ENCODE data around the gene PDCD11.

PDCD11 gene

GRCh38 chr10:103428989-103429643 lies 32.7 kb downstream of the PDCD11 start:
- DNase-seq (ENCODE audit: low spot score) (no peak), ATAC-seq (ENCODE audit: low read depth) (no peak)
- Histone ChIP-seq H3K27ac (ENCODE audit: poor library complexity, severe bottlenecking) (no peak overlapping the region), H3K9me3 (ENCODE audit: severe bottlenecking) (no peaks in the 10 kb centered on the region), H3K36me3 (ENCODE audit: low read depth) (peaks cover 96% of the 10 kb centered on the region), H3K4me1 (ENCODE audit: insufficient read depth, poor library complexity, severe bottlenecking) (no peaks in the 10 kb centered on the region), H3K27me3 (ENCODE audit: insufficient read depth, poor library complexity, severe bottlenecking) (no peaks in the 10 kb centered on the region), H3K4me3 (ENCODE audit: severe bottlenecking) (no peak overlapping the region)
- no peak for TF ChIP-seq CTCF (IDR thresholded peaks at IDR 0.05; ENCODE audit: poor library complexity, severe bottlenecking)

- no peak for TF ChIP-seq CTCF (IDR thresholded peaks at IDR 0.05; ENCODE audit: poor library complexity, severe bottlenecking)
- Histone ChIP-seq H3K27ac (ENCODE audit: poor library complexity, severe bottlenecking) (no peak overlapping the region), H3K4me3 (ENCODE audit: severe bottlenecking) (no peak overlapping the region), H3K4me1 (ENCODE audit: insufficient read depth, poor library complexity, severe bottlenecking) (no peaks in the 10 kb centered on the region), H3K9me3 (ENCODE audit: severe bottlenecking) (no peaks in the 10 kb centered on the region), H3K36me3 (ENCODE audit: low read depth) (peaks cover 96% of the 10 kb centered on the region), H3K27me3 (ENCODE audit: insufficient read depth, poor library complexity, severe bottlenecking) (no peaks in the 10 kb centered on the region)
- no peak for ATAC-seq (ENCODE audit: low read depth)
- no peak for DNase-seq (ENCODE audit: low spot score)
These were observed 33.2 kb downstream of the PDCD11 start for GRCh38 chr10:103429647-103430046.

GRCh38 chr10:103431902-103432301 lies 35.5 kb downstream of the PDCD11 start:
- Histone ChIP-seq H3K4me3 (ENCODE audit: severe bottlenecking) (no peak overlapping the region), H3K27me3 (ENCODE audit: insufficient read depth, poor library complexity, severe bottlenecking) (no peaks in the 10 kb centered on the region), H3K4me1 (ENCODE audit: insufficient read depth, poor library complexity, severe bottlenecking) (no peaks in the 10 kb centered on the region), H3K27ac (ENCODE audit: poor library complexity, severe bottlenecking) (no peak overlapping the region), H3K9me3 (ENCODE audit: severe bottlenecking) (no peaks in the 10 kb centered on the region), H3K36me3 (ENCODE audit: low read depth) (peaks cover 98% of the 10 kb centered on the region)
- no peak for TF ChIP-seq CTCF (IDR thresholded peaks at IDR 0.05; ENCODE audit: poor library complexity, severe bottlenecking)
- DNase-seq (ENCODE audit: low spot score): no peak
- no peak for ATAC-seq (ENCODE audit: low read depth)

- Histone ChIP-seq H3K4me1 (ENCODE audit: insufficient read depth, poor library complexity, severe bottlenecking) (no peaks in the 10 kb centered on the region), H3K27ac (ENCODE audit: poor library complexity, severe bottlenecking) (no peak overlapping the region), H3K9me3 (ENCODE audit: severe bottlenecking) (no peaks in the 10 kb centered on the region), H3K36me3 (ENCODE audit: low read depth) (peaks cover 99% of the 10 kb centered on the region), H3K27me3 (ENCODE audit: insufficient read depth, poor library complexity, severe bottlenecking) (no peaks in the 10 kb centered on the region), H3K4me3 (ENCODE audit: severe bottlenecking) (no peak overlapping the region)
- DNase-seq (ENCODE audit: low spot score) (no peak), ATAC-seq (ENCODE audit: low read depth) (no peak)
- TF ChIP-seq CTCF (IDR thresholded peaks at IDR 0.05; ENCODE audit: poor library complexity, severe bottlenecking): no peak
These were observed 37.4 kb downstream of the PDCD11 start for GRCh38 chr10:103433858-103434257.

GRCh38 chr10:103439776-103440175 lies 43.4 kb downstream of the PDCD11 start:
- H3K27me3 ChIP-seq (ENCODE audit: insufficient read depth, poor library complexity, severe bottlenecking): no peaks in the 10 kb centered on the region
- ATAC-seq (ENCODE audit: low read depth): no peak
- peaks cover 99% of the 10 kb centered on the region for H3K36me3 ChIP-seq (ENCODE audit: low read depth)
- H3K4me3 ChIP-seq (ENCODE audit: severe bottlenecking): no peak overlapping the region
- H3K4me1 ChIP-seq (ENCODE audit: insufficient read depth, poor library complexity, severe bottlenecking): no peaks in the 10 kb centered on the region
- TF ChIP-seq CTCF (IDR thresholded peaks at IDR 0.05; ENCODE audit: poor library complexity, severe bottlenecking): no peak
- no peak overlapping the region for H3K27ac ChIP-seq (ENCODE audit: poor library complexity, severe bottlenecking)
- DNase-seq (ENCODE audit: low spot score): no peak
- H3K9me3 ChIP-seq (ENCODE audit: severe bottlenecking): no peaks in the 10 kb centered on the region

Measured in RWPE2 (cell line).